ENCODE data around the gene SOX6.

- TF ChIP-seq CTCF (IDR thresholded peaks at IDR 0.05; ENCODE audit: low read depth, low read length, poor library complexity, severe bottlenecking): no peak
- no peak for TF ChIP-seq EZH2phosphoT487 (IDR thresholded peaks at IDR 0.05; ENCODE audit: borderline replicate concordance, low read length)
These were observed 10.9 kb upstream of the SOX6 start for GRCh38 chr11:16367252-16367651.
